GM21515 (cell line): ENCODE measurements around the gene TMEM235.
"Not testable (repeated sequence)": the region's sequence is repeated elsewhere in the genome, so short reads cannot be mapped to it uniquely, and the experiment has no call there.

Source experiments
- ATAC-seq: cut with Tn5 transposase; IDR thresholded peaks from one replicate; pipeline ENCODE4 v1.9.1; 2021; ENCODE audit not compliant: unreplicated experiment

Gene TMEM235

DNA sequence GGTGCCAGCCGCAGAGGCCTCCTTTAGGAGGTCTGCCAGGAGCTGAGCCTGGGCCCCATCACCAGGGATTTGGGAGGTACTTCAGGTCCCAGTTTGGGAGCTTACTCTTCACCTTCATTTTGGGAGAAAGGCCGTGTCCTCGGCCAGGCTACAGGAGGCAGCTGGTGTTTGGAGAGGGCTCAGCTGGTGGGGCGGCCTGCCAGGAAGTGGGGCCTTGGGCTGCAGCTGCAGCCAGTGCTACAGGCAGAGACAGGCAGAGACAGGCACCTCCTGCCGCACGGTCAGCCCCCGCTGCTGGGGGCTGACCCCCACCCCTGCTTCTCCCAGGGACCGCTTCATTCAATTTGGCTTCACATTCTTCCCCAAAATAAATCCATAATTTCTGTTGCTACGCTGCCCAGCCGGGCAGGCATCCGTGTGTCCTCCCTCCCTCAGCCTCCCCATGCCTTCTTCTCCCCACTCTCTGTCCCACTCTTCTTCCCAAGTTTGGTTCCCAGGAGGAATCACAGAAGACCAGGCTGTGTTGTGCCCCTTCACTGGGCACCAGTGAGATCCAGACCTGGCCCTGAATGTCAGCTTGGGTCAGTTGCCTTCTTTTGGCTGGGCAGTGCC, 6.1 kb downstream of the TMEM235 start:
- ATAC-seq = no peak

DNA sequence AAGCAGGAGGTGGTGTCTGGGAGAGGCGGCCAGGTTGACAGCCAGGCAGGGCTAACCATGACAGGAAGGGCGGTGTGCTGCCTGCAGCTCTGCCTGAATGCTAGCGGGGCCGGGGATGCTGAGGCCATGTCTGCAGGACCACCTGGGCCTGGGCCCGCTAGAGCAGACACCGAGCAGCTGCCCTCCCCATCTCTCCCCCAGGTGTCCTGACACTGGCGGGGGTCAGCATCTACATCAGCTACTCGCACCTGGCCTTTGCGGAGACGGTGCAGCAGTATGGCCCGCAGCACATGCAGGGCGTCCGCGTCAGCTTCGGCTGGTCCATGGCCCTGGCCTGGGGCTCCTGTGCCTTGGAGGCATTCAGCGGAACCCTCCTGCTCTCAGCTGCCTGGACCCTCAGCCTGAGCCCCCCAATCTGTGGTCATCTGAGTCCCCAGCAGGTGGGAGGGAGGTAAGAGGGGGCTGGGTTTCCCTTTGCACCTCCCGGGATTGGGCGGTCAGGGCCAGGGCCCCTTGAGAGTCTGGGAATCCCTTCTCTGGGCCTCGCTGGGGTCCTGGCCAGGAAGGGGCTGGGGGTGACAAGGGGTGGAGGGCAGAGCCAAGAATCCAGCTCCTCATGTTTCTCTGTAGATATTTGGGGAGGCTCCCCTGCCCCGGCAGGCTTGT, 7.5 kb downstream of the TMEM235 start:
- ATAC-seq = no peak

DNA sequence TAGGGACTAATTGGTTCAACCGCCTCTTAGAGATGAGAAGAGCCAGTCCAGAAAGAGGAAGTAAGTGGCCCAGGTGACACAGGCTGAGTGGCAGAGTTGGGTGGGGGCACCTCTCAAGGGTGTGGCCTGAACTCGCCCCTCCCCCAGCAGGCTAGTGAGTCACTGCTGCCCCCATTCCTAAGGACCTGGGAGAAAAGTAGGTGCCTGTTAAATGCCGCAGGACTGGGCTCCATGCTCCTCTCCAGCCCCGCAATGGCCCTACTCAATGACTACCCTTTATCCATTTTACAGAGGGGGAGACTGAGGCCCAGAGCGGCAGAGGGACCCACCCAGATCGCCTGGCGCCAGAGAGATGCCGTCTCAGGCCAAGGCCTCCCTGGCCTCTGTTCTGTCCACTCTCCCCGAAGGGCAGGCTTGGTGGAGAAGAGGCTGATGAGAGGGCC, 8.1 kb downstream of the TMEM235 start:
- ATAC-seq = no peak

DNA sequence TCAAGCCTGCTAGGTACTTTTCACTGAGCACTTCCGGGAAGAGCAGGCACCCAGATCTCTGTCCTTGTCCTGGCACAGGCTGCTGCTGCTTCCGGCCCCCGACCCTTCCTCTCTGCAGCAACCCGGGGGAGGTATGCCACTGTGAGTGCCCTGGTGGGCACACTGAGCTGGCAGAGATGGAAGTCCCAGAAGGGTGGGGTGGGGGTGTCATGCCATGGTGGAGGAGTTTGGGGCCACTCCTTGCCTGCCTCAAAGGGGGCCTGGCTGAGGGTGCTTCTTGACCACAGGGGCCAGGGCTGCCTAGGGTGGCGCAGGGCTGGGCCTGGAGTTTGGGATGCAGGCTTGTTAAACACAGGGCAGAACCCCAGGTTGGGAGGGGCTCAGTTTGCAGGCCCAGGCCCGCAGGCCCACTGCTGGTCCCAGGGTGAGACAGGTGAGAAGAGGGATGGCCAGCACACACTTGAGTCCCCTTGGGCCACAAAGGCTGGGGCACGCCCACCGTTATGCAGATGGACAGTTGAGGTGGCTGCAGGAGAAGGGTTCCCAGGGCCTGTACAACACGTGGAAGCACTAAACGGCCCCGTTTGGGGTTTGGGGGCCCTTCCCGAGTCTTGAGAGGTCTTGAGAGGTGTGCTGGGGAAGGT, 8.7 kb downstream of the TMEM235 start:
- no peak for ATAC-seq

DNA sequence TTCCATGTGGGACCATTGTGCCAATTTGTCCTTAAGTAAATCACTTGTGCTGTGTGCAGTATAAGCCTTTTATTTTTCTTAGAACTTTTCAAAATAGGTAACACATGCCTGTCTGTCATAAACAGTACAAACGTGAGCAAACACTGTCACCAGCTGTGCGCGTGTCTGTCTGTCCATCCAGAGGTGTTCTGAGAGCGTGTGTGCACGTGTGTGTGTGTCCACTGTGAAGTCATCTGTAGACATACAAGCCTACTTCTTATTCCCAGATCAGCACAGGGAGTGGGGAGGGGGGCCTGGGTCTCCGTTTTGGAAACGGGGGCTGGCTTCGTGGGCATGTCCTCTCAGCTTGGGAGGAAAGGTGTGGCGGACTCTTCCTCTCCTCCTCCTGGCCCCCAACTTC, 9.4 kb downstream of the TMEM235 start:
- ATAC-seq = no peak

DNA sequence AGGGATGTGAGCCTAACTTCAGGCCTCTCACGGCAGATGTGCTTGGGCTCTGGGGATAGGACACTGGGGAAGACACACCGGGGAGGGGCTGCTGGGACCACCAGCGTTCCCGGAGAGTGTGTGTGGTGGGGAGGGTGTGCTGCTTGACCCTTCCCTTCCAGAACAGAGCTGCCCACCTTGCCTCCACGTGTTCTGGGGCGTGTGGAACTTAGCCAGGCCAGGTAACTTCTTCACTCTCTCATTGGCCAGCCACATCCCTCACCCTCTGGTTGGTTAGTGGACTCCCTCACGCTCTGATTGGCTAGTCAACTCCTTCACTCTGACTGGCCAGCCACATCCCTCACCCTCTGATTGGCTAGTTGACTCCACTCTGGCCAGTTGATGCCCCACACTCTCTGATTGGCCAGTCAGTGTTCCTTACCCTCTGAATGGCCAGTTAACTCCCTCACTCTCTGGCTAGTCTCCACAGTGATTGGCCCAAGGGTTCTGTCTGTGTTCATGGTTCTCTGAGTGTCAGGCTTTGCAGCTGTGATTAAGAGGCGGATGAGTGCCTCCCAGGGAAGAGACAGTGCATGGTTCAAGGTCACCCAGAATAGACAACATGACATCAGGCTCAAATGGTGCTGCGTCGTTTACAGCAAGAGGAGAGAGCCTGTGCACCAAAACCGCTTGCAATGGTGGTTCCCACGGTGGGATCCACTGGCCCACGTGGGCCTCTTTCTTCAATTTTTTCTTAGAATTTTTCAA, 10.0 kb downstream of the TMEM235 start:
- no peak for ATAC-seq

DNA sequence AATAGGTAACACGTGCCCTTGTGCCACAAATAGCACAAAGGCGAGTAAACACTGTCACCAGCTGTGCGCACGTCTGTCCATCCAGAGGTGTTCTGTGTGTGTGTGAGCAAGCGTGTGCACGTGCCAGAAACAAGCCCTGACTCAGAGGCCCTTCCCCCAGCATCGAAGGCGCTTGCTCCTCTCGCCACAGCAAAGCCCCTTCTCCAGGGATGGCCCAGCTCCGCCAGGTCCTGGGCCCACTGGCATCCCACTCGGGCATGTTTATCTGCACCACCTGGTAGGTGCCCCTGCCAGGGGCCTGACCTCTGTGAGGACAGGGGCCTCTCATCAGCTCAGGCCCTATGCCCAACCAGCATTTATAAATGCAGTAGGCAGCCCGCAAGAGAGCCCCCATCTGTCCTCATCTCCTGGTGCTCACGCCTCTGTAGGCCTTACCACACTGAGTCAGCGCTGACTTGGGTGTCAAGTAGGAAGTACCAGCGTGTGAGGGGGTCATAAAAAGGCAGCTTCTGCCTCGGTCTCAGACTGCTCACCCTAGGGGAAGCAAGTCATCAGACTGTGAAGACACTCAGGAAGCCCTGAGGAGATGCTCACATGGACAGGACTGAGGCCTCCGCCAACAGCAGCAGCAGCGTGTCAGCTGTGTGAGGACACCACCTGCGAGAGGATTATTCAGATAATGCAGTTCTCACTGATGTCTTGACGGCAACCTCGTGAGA, 10.8 kb downstream of the TMEM235 start:
- ATAC-seq = no peak

DNA sequence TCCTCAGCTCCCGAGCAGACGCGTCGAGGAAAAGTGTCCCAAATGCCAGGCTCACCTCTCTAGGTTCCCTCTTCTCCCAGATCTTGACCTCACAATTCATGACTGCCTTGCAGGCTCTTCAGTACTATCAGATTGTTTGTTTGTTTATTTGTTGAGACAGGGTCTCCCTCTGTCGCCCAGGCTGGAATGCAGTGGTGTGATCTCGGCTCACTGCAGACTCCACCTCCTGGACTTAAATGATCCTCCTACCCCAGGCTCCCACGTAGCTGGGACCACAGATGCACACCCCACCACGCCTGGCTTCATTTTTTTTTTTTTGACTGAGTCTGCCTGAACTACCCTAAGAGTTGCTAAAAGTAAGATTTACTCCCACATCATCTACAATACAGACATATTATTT, 15.9 kb downstream of the TMEM235 start:
- no peak for ATAC-seq

DNA sequence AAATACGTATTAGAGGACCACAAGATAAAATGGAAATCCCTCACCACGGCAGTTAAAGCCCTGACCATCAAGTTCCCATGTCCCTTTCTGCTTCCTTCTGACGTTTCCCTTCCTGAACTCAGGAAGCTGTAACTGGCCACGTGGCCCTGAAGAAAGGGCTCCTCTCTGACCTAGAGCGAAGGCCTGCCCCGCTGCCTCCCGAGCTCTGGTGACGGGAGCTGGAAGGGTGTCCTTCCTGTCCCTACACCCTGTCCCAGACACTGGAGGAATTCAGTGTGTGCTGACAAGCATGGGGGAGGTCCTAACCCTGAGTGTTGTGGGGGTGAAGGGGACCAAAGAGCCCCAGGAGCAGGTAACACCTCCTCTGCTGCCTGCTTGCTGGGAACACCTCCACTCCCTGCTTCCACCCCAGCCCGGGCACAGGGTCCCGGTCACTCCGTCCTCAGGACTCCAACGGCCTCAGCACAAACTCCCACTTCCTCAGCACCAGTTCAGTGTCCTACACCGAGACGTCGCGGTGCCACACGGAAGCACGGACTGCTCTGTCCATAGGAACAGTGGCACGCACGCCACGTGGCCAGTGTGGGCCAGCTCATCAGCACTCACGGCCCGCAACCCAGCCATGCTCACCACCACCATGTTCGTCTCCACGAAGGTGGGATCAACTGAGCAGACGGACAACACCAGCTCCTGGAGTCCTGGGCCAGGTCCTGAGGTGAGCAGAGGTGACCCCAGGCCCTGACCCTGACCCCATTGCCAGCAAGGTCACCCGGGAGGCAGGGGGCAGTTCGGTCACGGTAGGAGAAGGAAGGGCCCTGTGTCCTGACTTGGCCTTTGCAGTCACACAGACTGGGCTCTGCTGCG, 16.9 kb downstream of the TMEM235 start:
- ATAC-seq = no peak

DNA sequence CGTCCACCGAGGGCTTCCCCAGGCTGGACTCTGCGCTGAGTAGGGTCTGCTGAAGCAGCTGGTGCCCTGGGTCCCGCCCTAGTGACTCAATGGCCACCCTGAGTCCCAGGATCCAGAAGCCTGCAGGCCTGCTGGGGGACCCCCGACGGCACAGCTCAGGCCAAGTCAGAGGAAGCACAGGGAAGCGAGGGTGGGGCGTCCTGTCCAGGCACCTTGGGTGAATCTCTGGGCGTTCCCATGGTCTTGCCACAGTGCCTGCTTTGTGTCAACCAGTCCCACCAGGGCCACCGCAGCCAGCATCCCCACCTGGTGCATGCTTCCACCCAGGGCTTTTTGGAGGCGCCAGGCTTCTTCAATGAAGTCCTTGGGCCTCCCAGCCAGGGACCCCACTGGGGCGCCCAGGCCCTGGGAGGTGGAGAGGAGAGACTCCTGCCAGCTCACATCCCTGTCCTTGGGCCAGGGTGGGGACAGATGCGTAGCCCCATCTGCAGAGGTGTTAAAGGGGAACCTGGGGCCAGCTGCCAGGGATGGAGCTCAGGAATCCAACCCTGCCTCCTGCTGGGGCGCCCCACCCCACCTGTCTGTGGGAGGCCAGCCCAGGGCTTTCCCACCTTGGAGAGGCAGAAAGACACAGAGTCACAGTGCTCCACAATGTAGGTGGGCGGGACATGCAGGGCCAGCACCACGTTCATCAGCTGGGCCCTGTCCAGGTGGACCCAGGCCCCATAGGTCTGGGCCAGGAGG, 17.8 kb downstream of the TMEM235 start:
- ATAC-seq = no peak

DNA sequence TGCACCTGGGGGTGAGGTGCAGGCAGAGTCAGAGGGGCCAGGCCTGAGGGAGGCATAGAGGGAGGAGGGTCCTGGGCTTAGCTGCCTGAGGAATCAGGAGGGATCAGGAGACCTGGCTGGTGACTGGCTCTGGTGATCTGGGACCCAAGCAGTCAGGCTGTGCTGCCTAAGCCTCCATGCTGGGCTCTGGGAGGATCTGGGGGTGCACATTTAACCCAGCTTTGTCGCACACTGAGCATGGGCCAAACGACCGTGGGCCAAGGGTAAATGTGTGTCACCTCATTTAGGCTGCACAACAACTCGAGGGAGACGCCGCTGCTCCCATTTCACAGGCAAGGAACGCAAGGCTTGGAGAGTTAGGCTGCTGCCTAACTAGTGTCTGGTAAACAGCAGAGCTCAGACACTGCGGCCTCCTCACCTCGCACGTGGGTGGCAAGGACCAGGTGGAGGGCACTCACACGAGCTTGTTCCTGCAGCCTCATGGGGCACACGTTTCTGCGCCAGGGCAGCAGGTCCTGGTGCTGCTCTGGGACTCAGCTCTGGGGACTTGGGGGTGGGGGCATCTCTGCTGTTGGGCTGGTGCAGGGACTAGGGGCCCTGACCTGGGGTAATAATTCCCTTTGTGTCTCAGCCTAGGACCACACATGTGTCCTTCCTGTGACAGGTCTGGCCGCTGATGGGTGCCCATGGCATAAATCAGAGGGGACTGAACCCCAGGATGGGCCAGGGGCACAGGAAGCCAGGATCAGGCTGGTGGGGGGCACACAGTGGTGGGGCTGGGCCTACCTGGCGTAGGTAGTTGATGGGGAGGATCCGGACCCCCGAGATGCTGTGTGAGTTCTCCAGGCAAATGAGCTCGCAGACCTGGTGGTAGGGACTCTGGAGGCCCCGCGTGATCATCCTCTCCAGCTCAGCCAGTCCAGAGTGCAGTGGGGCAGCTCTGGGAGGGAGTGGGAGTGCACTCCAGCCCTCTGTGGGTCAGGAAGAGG, 18.7 kb downstream of the TMEM235 start:
- no peak for ATAC-seq

DNA sequence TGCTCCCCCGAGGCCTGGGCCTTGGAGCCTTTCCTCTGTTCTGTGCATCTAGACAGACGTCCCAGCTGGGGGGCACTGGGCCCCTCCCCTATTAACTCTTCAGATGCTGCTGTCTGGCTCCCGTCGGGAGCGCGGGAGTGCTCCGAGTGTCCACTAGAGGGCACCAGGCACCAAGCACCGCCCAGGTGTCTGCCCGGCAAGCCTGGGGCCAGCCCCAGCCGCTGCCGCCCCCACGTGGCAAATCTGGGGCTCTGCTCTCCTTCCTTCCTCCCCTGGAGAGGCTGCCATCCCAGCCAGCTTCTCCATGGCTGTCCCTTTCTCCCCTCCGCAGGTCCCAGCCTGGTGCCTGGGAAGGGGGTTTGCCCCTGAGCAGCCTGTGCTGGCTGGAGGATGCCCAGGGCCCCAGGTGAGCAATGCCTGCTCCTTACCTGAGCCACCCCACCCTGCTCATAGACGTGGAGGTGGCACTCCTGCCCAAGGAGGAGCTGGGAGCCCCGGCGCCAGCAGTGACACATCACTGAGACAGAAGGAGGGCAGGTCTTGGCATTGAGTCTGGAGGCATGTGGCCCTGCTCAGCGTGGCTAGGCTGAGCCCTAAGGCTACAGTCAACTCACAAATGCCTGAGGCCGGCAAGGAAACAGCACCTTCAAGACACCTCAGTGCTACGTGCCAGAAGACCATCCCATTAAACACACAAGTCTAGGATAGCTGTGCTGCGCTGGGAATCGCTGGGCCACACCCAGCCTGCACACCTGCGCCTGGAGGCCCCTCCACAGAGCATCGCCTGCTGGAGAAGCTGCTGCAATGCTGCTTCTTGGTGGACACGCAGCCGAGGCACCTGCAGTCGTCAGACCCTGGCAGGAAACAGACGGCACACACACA, 19.7 kb downstream of the TMEM235 start:
- peak; percentile 54 for ATAC-seq

DNA sequence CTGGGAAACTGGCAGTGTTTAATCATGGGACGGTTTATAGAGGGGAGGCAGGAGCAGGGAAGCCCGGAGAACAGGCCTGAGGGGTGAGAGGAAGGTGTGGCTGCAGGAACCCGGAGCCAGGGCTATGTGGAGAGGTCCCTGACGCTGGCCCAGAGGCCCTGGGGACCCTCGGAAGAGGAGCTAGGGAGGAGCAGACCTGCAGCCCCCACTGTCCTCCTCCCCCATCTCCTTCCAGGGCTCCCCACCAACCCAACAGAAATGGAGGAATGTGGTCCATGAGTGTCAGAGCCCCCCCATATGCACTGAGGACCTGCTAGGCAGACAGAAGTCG, 20.3 kb downstream of the TMEM235 start:
- ATAC-seq = no peak

DNA sequence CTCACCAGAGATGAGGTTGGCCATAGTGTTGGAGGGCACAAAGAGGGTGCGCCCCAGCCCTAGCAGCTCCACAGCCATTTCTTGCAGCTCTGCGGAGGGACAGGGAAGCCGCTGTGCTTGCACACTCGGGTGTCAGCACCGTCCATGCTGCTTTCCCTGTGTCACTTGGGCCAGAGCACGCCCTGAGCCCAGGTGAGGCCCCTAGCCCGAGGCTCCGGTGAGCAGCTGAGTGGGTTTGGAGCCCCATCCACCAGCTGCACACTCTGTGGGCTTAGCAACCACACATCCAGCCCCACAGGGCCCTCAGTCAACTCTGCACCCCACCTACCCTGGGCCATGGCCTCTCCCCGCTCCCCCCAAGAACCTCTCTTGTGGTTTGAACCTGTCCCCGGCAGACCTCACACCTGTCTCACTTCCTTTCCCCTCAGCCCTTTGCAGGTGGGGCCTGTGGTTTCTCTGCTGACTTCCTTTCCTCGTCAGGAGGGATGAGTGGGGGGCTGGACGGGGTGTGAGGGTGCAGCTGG, 20.7 kb downstream of the TMEM235 start:
- ATAC-seq = peak; percentile 35

DNA sequence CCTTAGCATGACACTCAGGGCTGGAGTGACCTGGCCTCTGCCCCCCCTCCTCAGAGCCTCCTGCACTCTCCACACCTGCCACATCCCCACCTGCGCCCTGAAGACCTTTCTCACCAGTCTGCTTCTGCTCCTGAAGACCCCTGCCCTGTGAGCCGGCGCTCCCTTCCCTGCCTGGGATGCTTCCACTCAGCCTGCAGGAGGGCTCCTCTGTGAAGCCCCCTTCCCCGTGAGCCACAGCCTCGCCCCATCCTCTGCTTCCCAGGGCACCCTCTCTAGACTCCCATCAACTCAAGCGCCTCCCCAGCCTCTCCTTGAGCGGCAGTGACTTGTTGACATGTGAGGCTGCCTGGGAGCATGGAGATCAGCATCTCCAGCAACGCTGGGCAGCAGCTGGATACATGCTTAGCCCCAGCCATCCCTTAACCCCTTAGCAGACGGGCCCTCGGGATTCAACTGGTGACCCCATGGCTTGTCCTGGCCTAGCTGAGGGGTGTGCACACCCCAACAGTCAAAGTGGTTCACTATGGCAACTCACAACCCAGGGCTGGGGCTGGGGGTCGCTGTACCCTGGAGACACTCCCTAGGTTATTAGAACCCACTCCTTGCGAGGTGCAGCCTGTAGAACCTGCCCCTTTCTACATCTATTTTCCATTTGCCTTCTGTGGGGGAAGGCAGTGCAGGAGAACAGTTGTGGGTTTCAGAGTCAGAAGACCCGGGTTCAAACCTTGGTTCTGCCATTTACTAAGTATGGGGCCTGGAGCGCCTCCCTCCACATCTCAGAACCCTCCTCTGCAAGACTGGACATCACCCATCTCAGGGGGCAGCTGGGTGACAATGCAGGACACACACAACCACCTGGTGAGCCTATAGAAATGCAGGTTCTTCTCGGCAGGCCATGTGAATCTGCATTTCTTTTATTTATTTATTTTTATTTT, 21.5 kb downstream of the TMEM235 start:
- ATAC-seq = no peak

DNA sequence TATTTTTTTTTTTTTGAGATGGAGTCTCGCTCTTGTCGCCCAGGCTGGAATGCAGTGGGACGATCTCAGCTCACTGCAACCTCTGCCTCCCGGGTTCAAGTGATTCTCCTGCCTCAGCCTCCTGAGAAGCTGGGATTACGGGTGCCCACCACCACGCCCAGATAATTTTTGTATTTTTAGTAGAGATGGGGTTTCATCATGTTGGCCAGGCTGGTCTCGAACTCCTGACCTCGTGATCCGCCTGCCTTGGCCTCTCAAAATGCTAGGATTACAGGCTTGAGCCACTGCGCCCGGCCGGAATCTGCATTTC, 22.2 kb downstream of the TMEM235 start:
- ATAC-seq = not testable (repeated sequence)
